A549 (cell line): ENCODE results near the gene SVIL.

Experiments used
- CHD2 ChIP-seq: fragments of 150-350 bp; IDR thresholded peaks from 2 replicates; pipeline ENCODE4 v1.6.1; 2014; ENCODE audit warnings: low read length; ENCODE audit not compliant: partially characterized antibody
- EP300 ChIP-seq, 2 experiments: fragments of >200 bp; sonication (Bioruptor Twin); formaldehyde crosslinking; IDR thresholded peaks; 2 replicates in 1 of 2; 3 replicates in 1 of 2; pipeline ENCODE4 v1.6.1; 2016 to 2017
- FOSL2 ChIP-seq, 2 experiments: fragments of 450-650 bp in 1 of 2; fragments of >200 bp in 1 of 2; sonication (Bioruptor Twin) in 1 of 2; formaldehyde crosslinking; IDR thresholded peaks; 2 replicates each; pipeline versions ENCODE4 v1.5.0 to v1.6.1; 2016 to 2020; ENCODE audit warnings: mild to moderate bottlenecking in 1 of 2, moderate library complexity in 1 of 2
- RCOR1 ChIP-seq: fragments of 150-350 bp; IDR thresholded peaks from 2 replicates; pipeline ENCODE4 v1.6.1; 2014; ENCODE audit warnings: antibody characterized with exemption, low read length, low read depth
- RFX5 ChIP-seq: fragments of 450-650 bp; IDR thresholded peaks from 2 replicates; pipeline ENCODE4 v1.7.1; 2014; ENCODE audit warnings: antibody characterized with exemption, mild to moderate bottlenecking, moderate library complexity
- RNF2 ChIP-seq: fragments of 200-600 bp; sonication (generic); IDR thresholded peaks from 2 replicates; pipeline ENCODE4 v1.6.1; 2016; ENCODE audit warnings: low read depth, mild to moderate bottlenecking, antibody characterized with exemption, moderate library complexity, borderline replicate concordance
- ZFP36 ChIP-seq: fragments of 450-650 bp; IDR thresholded peaks from 2 replicates; pipeline ENCODE4 v1.6.1; 2014; ENCODE audit warnings: borderline replicate concordance; ENCODE audit not compliant: partially characterized antibody
- TF ChIP-seq, protein P1 (sequence below): fragments of 450-650 bp; IDR thresholded peaks from 2 replicates; pipeline ENCODE4 v1.6.1; 2014; ENCODE audit warnings: antibody characterized with exemption
- TF ChIP-seq, protein P2 (sequence below): fragments of >200 bp; sonication (Bioruptor Twin); formaldehyde crosslinking; IDR thresholded peaks from 3 replicates; pipeline ENCODE4 v1.5.1; 2016
- TF ChIP-seq, protein P3 (sequence below): IDR thresholded peaks from 2 replicates; pipeline ENCODE4 v1.6.1; 2012
- TF ChIP-seq, protein P4 (sequence below): fragments of 200-600 bp; sonication (generic); IDR thresholded peaks from 2 replicates; pipeline ENCODE4 v1.6.1; 2016; ENCODE audit warnings: antibody characterized with exemption, mild to moderate bottlenecking, moderate library complexity

DNA sequence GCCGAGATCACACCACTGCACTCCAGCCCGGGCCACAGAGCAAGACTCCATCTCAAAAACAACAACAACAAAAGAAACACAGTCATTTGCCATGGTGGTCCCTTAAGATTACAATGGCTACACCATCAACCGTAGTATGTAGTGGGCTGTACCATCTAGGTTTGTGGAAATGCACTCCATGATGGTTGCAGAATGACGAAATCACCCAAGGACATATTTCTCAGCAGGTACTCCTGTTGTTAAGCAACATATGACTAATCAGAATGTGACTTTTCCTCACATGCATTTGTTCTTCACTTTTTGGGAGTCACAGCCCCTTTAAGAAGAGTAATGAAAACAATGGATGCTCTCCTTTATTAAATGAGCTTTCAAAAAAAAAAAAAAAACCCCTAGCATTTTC, 11.0 kb downstream of the SVIL start:
- TF ChIP-seq, protein P1, sequence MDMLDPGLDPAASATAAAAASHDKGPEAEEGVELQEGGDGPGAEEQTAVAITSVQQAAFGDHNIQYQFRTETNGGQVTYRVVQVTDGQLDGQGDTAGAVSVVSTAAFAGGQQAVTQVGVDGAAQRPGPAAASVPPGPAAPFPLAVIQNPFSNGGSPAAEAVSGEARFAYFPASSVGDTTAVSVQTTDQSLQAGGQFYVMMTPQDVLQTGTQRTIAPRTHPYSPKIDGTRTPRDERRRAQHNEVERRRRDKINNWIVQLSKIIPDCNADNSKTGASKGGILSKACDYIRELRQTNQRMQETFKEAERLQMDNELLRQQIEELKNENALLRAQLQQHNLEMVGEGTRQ: no peak
- TF ChIP-seq, protein P2, sequence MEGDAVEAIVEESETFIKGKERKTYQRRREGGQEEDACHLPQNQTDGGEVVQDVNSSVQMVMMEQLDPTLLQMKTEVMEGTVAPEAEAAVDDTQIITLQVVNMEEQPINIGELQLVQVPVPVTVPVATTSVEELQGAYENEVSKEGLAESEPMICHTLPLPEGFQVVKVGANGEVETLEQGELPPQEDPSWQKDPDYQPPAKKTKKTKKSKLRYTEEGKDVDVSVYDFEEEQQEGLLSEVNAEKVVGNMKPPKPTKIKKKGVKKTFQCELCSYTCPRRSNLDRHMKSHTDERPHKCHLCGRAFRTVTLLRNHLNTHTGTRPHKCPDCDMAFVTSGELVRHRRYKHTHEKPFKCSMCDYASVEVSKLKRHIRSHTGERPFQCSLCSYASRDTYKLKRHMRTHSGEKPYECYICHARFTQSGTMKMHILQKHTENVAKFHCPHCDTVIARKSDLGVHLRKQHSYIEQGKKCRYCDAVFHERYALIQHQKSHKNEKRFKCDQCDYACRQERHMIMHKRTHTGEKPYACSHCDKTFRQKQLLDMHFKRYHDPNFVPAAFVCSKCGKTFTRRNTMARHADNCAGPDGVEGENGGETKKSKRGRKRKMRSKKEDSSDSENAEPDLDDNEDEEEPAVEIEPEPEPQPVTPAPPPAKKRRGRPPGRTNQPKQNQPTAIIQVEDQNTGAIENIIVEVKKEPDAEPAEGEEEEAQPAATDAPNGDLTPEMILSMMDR: no peak
- TF ChIP-seq RNF2 (no peak), ZFP36 (no peak), RCOR1 (no peak), FOSL2 (IDR thresholded peaks at IDR 0.05) (no peak), FOSL2 (CRISPR knock-in tag; IDR thresholded peaks at IDR 0.05) (peak; percentile 32; the same call in 1 of the 2 replicates), RFX5 (no peak), CHD2 (no peak), EP300 (IDR thresholded peaks at IDR 0.05) (no peak)
- TF ChIP-seq, protein P3, sequence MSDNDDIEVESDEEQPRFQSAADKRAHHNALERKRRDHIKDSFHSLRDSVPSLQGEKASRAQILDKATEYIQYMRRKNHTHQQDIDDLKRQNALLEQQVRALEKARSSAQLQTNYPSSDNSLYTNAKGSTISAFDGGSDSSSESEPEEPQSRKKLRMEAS: no peak
- TF ChIP-seq, protein P4, sequence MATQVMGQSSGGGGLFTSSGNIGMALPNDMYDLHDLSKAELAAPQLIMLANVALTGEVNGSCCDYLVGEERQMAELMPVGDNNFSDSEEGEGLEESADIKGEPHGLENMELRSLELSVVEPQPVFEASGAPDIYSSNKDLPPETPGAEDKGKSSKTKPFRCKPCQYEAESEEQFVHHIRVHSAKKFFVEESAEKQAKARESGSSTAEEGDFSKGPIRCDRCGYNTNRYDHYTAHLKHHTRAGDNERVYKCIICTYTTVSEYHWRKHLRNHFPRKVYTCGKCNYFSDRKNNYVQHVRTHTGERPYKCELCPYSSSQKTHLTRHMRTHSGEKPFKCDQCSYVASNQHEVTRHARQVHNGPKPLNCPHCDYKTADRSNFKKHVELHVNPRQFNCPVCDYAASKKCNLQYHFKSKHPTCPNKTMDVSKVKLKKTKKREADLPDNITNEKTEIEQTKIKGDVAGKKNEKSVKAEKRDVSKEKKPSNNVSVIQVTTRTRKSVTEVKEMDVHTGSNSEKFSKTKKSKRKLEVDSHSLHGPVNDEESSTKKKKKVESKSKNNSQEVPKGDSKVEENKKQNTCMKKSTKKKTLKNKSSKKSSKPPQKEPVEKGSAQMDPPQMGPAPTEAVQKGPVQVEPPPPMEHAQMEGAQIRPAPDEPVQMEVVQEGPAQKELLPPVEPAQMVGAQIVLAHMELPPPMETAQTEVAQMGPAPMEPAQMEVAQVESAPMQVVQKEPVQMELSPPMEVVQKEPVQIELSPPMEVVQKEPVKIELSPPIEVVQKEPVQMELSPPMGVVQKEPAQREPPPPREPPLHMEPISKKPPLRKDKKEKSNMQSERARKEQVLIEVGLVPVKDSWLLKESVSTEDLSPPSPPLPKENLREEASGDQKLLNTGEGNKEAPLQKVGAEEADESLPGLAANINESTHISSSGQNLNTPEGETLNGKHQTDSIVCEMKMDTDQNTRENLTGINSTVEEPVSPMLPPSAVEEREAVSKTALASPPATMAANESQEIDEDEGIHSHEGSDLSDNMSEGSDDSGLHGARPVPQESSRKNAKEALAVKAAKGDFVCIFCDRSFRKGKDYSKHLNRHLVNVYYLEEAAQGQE: no peak
